Measurements from ENCODE around the gene MICA. TPM values are rescaled to one million over a fixed set of nuclear protein-coding genes. Genes with fewer than 3 reads are reported as not detected.

MICA gene
- total and polyA plus RNA-seq, 9 of the 15 experiments (the other 6 are each of a cell fraction or from before 2014, with no cell fraction given) = 11.8 to 24.6 (median 16.7) TPM

GRCh38 chr6:31403283-31404060, at the start of gene MICA (continued):
- TF ChIP-seq ETS2 (tag; IDR thresholded peaks at IDR 0.05; ENCODE audit: borderline replicate concordance, poor library complexity, severe bottlenecking) (no peak), RHOXF2B (CRISPR knock-in tag; conservative IDR thresholded peaks at IDR 0.05) (no peak), NFATC3 (IDR thresholded peaks at IDR 0.05) (no peak), RBM22 (IDR thresholded peaks at IDR 0.05; ENCODE audit: low read depth, low read length, poor library complexity, severe bottlenecking) (peak; percentile 37), FOXM1 (IDR thresholded peaks at IDR 0.05; ENCODE audit: low read depth) (no peak), FOXM1 (CRISPR knock-in tag; IDR thresholded peaks at IDR 0.05; ENCODE audit: low read depth) (peak; percentile 78; the same call in 1 of the 2 replicates), MCM7 (IDR thresholded peaks at IDR 0.05) (no peak), SMARCA4 (IDR thresholded peaks at IDR 0.05) (peak; percentile 53), ASH1L (IDR thresholded peaks at IDR 0.05; ENCODE audit: borderline replicate concordance, low read depth, partially characterized antibody) (peak; percentile 43), ZNF197 (CRISPR knock-in tag; IDR thresholded peaks at IDR 0.05; ENCODE audit: low read depth) (no peak), NKRF (IDR thresholded peaks at IDR 0.05; ENCODE audit: borderline replicate concordance) (peak; percentile 60; the same call in 1 of the 2 replicates), ARID3A (IDR thresholded peaks at IDR 0.05; ENCODE audit: borderline replicate concordance, low read depth, low read length) (no peak), SMC3 (conservative IDR thresholded peaks at IDR 0.05; ENCODE audit: insufficient read depth, low read depth, low read length) (no peak), GABPB2 (CRISPR knock-in tag; conservative IDR thresholded peaks at IDR 0.05) (no peak), ZNF668 (CRISPR knock-in tag; IDR thresholded peaks at IDR 0.05) (no peak), ZNF764 (CRISPR knock-in tag; IDR thresholded peaks at IDR 0.05; ENCODE audit: low read depth) (no peak), ZNF253 (CRISPR knock-in tag; conservative IDR thresholded peaks at IDR 0.05) (no peak), GABPB1 (CRISPR knock-in tag; IDR thresholded peaks at IDR 0.05) (peak; percentile 81), ZC3H8 (IDR thresholded peaks at IDR 0.05) (no peak), PPARD (CRISPR knock-in tag; IDR thresholded peaks at IDR 0.05) (no peak), POLR2AphosphoS2 (IDR thresholded peaks at IDR 0.05; ENCODE audit: low read length) (no peak)
